Activated naive CD4-positive, alpha-beta T cell treated with anti-CD3 and anti-CD28 coated beads, Interleukin-2, amount 10 ng/mL, durations not matched to agents 7 days and 5 days (primary cell): ENCODE results near the gene RNASET2.
"Not testable (repeated sequence)": the region's sequence is repeated elsewhere in the genome, so short reads cannot be mapped to it uniquely, and the experiment has no call there.

Experiments
- CTCF ChIA-PET: fragments of 350-600 bp; sonication (Branson Sonifier 250); formaldehyde crosslinking; loops from one replicate; lab custom pipeline; 2021; ENCODE audit warnings: antibody characterized with exemption; lab: Charles Lee
- DNase-seq: peaks from one replicate; pipeline ENCODE4 v3.0.0-alpha.2; 2020
- H3K27ac Mint-ChIP-seq: one replicate; pipeline ENCODE4 v1.8.0; 2021; ENCODE audit warnings: mild to moderate bottlenecking, moderate library complexity, mixed read lengths
- H3K27me3 Mint-ChIP-seq: one replicate; pipeline ENCODE4 v1.8.0; 2021; ENCODE audit warnings: mild to moderate bottlenecking, mixed read lengths
- H3K36me3 Mint-ChIP-seq: one replicate; pipeline ENCODE4 v1.8.0; 2021; ENCODE audit warnings: mixed read lengths
- H3K4me1 Mint-ChIP-seq: one replicate; pipeline ENCODE4 v1.8.0; 2021; ENCODE audit warnings: mixed read lengths
- H3K4me3 Mint-ChIP-seq: one replicate; pipeline ENCODE4 v1.8.0; 2021; ENCODE audit warnings: mild to moderate bottlenecking, moderate library complexity, mixed read lengths
- H3K9me3 Mint-ChIP-seq: one replicate; pipeline ENCODE4 v1.8.0; 2021; ENCODE audit warnings: mixed read lengths

RNASET2 gene

DNA sequence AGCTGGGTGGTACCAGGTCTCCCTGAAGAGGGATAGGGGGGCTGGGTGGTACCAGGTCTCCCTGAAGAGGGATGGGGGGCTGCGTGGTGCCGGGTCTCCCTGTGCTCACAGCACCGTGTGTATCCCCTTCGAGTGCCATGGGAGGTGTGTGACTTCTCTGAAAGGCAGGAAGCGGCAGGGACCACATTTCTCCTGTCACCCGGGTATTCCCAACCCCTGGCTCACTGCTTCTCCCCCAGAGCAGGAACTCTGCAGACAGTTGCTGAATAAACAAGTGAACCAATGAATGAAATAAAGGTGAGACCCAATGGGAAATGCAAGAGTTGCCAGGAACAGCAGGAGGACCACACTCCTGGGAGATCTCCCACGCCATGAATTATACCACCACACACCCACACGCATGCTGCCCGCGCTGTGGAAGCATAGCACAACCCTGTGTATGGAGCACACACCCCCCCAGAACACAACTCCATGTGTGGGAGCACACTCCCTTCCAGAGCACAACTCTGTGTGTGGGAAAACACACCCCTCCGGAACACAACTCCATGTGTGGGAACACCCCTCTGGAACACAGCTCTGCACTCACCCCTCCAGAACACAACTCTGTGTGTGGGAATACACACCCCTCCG lies 50.7 kb downstream of the RNASET2 start:
- peaks cover 27% of the 10 kb centered on the region for H3K4me1 Mint-ChIP-seq
- DNase-seq, result no peak
- no peaks in the 10 kb centered on the region for H3K27me3 Mint-ChIP-seq
- H3K27ac Mint-ChIP-seq, result no peak overlapping the region
- no peaks in the 10 kb centered on the region for H3K9me3 Mint-ChIP-seq
- no peak overlapping the region for H3K4me3 Mint-ChIP-seq
- CTCF ChIA-PET, result no interaction called here
- H3K36me3 Mint-ChIP-seq, result peaks cover 1% of the 10 kb centered on the region

GRCh38 chr6:166905013-166905412 lies 51.3 kb downstream of the RNASET2 start:
- no peak overlapping the region for H3K4me3 Mint-ChIP-seq
- DNase-seq, result no peak
- no peak overlapping the region for H3K27ac Mint-ChIP-seq
- H3K36me3 Mint-ChIP-seq, result peaks cover 1% of the 10 kb centered on the region
- no peaks in the 10 kb centered on the region for H3K9me3 Mint-ChIP-seq
- CTCF ChIA-PET, result interaction anchor here (1.0 kb wide), 1 partner anchor 130 kb away, joined by 3 read pairs; no protein-coding TSS in a partner anchor
- H3K4me1 Mint-ChIP-seq, result peaks cover 25% of the 10 kb centered on the region
- no peaks in the 10 kb centered on the region for H3K27me3 Mint-ChIP-seq

- peaks cover 1% of the 10 kb centered on the region for H3K36me3 Mint-ChIP-seq
- CTCF ChIA-PET, result interaction anchor here (0.8 to 1.0 kb wide), 2 partner anchors 43 to 129 kb away, joined by 3 read pairs; no protein-coding TSS in a partner anchor
- no peak for DNase-seq
- peaks cover 25% of the 10 kb centered on the region for H3K4me1 Mint-ChIP-seq
- H3K27me3 Mint-ChIP-seq, result no peaks in the 10 kb centered on the region
- H3K27ac Mint-ChIP-seq, result no peak overlapping the region
- H3K9me3 Mint-ChIP-seq, result no peaks in the 10 kb centered on the region
- H3K4me3 Mint-ChIP-seq, result no peak overlapping the region
These were observed 52.1 kb downstream of the RNASET2 start for GRCh38 chr6:166904101-166904746.

DNA sequence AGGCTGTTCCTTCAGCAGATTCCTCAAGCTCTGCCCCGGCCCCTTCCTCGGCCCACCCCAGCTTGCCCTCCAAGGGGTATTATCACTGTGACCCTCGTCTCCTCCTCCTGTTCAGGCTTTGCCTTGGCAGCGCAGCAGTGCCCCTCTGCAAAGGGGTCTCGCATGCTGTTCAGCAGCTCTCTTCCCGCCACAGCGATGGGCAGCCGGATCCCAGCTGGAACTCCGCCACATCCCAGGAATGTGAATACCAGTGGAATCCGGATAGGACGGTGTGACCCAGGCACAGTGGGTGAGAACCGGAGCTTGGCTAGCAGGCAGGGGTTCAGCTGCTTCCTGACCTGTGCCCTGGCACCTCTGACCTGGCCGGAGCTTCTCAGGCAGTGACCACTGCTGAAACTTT lies 52.9 kb downstream of the RNASET2 start:
- H3K36me3 Mint-ChIP-seq, result peaks cover 1% of the 10 kb centered on the region
- H3K9me3 Mint-ChIP-seq, result no peaks in the 10 kb centered on the region
- H3K27ac Mint-ChIP-seq, result no peak overlapping the region
- peaks cover 20% of the 10 kb centered on the region for H3K4me1 Mint-ChIP-seq
- H3K4me3 Mint-ChIP-seq, result no peak overlapping the region
- DNase-seq, result no peak
- H3K27me3 Mint-ChIP-seq, result no peaks in the 10 kb centered on the region
- CTCF ChIA-PET, result interaction anchor here (0.8 kb wide), 1 partner anchor 43 kb away, joined by 3 read pairs; no protein-coding TSS in a partner anchor

DNA sequence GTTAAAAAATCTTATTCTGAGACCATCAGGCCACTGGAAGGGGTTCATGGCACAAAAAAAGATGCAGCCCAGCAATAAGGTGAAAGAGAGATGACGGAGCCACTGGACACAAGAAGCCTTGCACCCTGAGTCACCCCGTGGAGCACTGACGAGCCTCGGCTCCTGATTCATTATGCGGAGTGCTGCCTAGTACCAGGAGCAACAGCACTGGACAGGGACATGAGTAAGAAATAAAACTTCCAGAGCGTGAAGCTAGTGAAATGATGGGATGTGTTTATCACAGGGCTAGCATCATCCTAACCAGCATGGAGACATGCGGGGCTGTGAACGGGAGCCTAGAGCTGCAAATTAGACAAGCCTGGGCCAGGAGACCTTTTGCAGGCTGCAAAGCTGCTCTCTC lies 53.3 kb downstream of the RNASET2 start:
- Mint-ChIP-seq H3K4me3 (no peak overlapping the region), H3K27me3 (no peaks in the 10 kb centered on the region), H3K4me1 (peaks cover 16% of the 10 kb centered on the region), H3K27ac (no peak overlapping the region), H3K9me3 (no peaks in the 10 kb centered on the region), H3K36me3 (peaks cover 1% of the 10 kb centered on the region)
- DNase-seq, result no peak
- CTCF ChIA-PET, result no interaction called here

- no peak overlapping the region for H3K4me3 Mint-ChIP-seq
- peaks cover 1% of the 10 kb centered on the region for H3K36me3 Mint-ChIP-seq
- CTCF ChIA-PET, result no interaction called here
- H3K4me1 Mint-ChIP-seq, result peaks cover 8% of the 10 kb centered on the region
- DNase-seq, result no peak
- no peaks in the 10 kb centered on the region for H3K9me3 Mint-ChIP-seq
- no peaks in the 10 kb centered on the region for H3K27me3 Mint-ChIP-seq
- no peak overlapping the region for H3K27ac Mint-ChIP-seq
These were observed 54.1 kb downstream of the RNASET2 start for GRCh38 chr6:166902211-166902755.

- peaks cover 2% of the 10 kb centered on the region for H3K4me1 Mint-ChIP-seq
- no peak overlapping the region for H3K4me3 Mint-ChIP-seq
- DNase-seq, result no peak
- H3K36me3 Mint-ChIP-seq, result peaks cover 1% of the 10 kb centered on the region
- no peaks in the 10 kb centered on the region for H3K9me3 Mint-ChIP-seq
- H3K27me3 Mint-ChIP-seq, result no peaks in the 10 kb centered on the region
- CTCF ChIA-PET, result no interaction called here
- H3K27ac Mint-ChIP-seq, result no peak overlapping the region
These were observed 54.7 kb downstream of the RNASET2 start for GRCh38 chr6:166901626-166902025.

GRCh38 chr6:166900956-166901607 lies 55.3 kb downstream of the RNASET2 start:
- Mint-ChIP-seq H3K4me3 (no peak overlapping the region), H3K4me1 (no peaks in the 10 kb centered on the region), H3K9me3 (no peaks in the 10 kb centered on the region), H3K27me3 (no peaks in the 10 kb centered on the region), H3K27ac (no peak overlapping the region), H3K36me3 (peaks cover 1% of the 10 kb centered on the region)
- no peak for DNase-seq
- CTCF ChIA-PET, result no interaction called here

GRCh38 chr6:166900130-166900708 lies 56.1 kb downstream of the RNASET2 start:
- Mint-ChIP-seq H3K9me3 (no peaks in the 10 kb centered on the region), H3K27ac (no peak overlapping the region), H3K36me3 (peaks cover under 1% of the 10 kb centered on the region), H3K27me3 (no peaks in the 10 kb centered on the region), H3K4me1 (no peaks in the 10 kb centered on the region), H3K4me3 (no peak overlapping the region)
- no peak for DNase-seq
- CTCF ChIA-PET, result no interaction called here

DNA sequence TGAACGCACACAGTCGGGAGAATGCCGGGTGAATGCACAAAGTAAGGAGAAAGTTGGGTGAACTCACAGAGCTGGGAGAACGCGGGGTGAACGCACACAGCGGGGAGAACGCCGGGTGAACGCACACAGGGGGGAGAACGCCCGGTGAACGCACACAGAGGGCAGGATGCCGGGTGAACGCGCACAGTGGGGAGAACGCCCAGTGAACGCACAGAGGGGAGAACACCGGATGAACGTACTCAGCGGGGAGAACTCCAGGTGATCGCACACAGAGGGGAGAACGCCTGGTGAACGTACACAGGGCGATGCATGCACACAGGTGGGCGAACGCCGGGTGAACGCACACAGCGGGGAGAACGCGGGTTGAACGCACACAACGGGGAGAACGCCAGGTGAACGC lies 57.4 kb downstream of the RNASET2 start:
- H3K4me3 Mint-ChIP-seq, result no peak overlapping the region
- no peaks in the 10 kb centered on the region for H3K27me3 Mint-ChIP-seq
- CTCF ChIA-PET, result no interaction called here
- H3K36me3 Mint-ChIP-seq, result no peaks in the 10 kb centered on the region
- H3K9me3 Mint-ChIP-seq, result no peaks in the 10 kb centered on the region
- DNase-seq, result no peak
- H3K27ac Mint-ChIP-seq, result no peak overlapping the region
- H3K4me1 Mint-ChIP-seq, result no peaks in the 10 kb centered on the region

DNA sequence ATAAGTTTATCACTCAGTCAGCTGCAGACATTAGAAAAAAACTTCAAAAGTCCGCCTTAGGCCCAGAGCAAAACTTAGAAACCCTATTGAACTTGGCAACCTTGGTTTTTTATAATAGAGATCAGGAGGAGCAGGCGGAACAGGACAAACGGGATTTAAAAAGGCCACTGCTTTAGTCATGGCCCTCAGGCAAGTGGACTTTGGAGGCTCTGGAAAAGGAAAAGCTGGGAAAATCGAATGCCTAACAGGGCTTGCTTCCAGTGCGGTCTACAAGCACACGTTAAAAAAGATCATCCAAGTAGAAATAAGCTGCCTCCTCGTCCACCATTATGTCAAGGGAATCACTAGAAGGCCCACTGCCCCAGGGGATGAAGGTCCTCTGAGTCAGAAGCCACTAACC lies 61.7 kb downstream of the RNASET2 start:
- H3K4me3 Mint-ChIP-seq, CTCF ChIA-PET, H3K27me3 Mint-ChIP-seq, H3K4me1 Mint-ChIP-seq, H3K9me3 Mint-ChIP-seq, DNase-seq, H3K27ac Mint-ChIP-seq, H3K36me3 Mint-ChIP-seq: not testable (repeated sequence)

- H3K4me3 Mint-ChIP-seq, H3K27me3 Mint-ChIP-seq, H3K9me3 Mint-ChIP-seq, H3K27ac Mint-ChIP-seq, DNase-seq, H3K4me1 Mint-ChIP-seq, H3K36me3 Mint-ChIP-seq, CTCF ChIA-PET: not testable (repeated sequence)
These were observed 63.9 kb downstream of the RNASET2 start for GRCh38 chr6:166892472-166892871.

- H3K36me3 Mint-ChIP-seq, DNase-seq, H3K4me3 Mint-ChIP-seq, H3K27me3 Mint-ChIP-seq, H3K4me1 Mint-ChIP-seq, H3K27ac Mint-ChIP-seq, CTCF ChIA-PET, H3K9me3 Mint-ChIP-seq: not testable (repeated sequence)
These were observed 69.6 kb downstream of the RNASET2 start for GRCh38 chr6:166886773-166887172.

- CTCF ChIA-PET, result interaction anchor here (0.6 kb wide), 1 partner anchor 1082 kb away, joined by 4 read pairs; no protein-coding TSS in a partner anchor
- H3K4me1 Mint-ChIP-seq, H3K36me3 Mint-ChIP-seq, H3K9me3 Mint-ChIP-seq, DNase-seq, H3K4me3 Mint-ChIP-seq, H3K27me3 Mint-ChIP-seq, H3K27ac Mint-ChIP-seq: not testable (repeated sequence)
These were observed 71.4 kb downstream of the RNASET2 start for GRCh38 chr6:166884958-166885357.
